Liver (tissue), 9 donors: ENCODE measurements around the gene RPP25L. TPM values are rescaled to one million over a fixed set of nuclear protein-coding genes. Genes with fewer than 3 reads are reported as not detected.
A peak's percentile ranks its signal among the peaks of the same experiment; 100 is the strongest.

Experiments used
- DNase-seq: peaks from one replicate; pipeline ENCODE4 v3.0.0-alpha.2; 2017; ENCODE audit warnings: low spot score
- H3K27ac ChIP-seq, 2 donors: one replicate each; pipeline ENCODE4 v1.7.0; 2013; ENCODE audit warnings: inconsistent platforms in 2 of 2, low read length in 2 of 2, control low read depth in 1 of 2, low read depth in 1 of 2, mild to moderate bottlenecking in 1 of 2
- H3K27me3 ChIP-seq, 4 donors: one replicate each; pipeline versions ENCODE4 v1.6.1 to v1.7.0; 2013; ENCODE audit warnings: low read length in 3 of 4, inconsistent platforms in 1 of 4, mild to moderate bottlenecking in 1 of 4, moderate library complexity in 1 of 4; ENCODE audit not compliant: control insufficient read depth in 4 of 4, insufficient read depth in 4 of 4
- H3K36me3 ChIP-seq, 4 donors: one replicate each; pipeline versions ENCODE4 v1.6.1 to v1.7.0; 2013; ENCODE audit warnings: low read length in 3 of 4, mild to moderate bottlenecking in 3 of 4, low read depth in 1 of 4, moderate library complexity in 1 of 4; ENCODE audit not compliant: control insufficient read depth in 4 of 4, insufficient read depth in 3 of 4
- H3K4me1 ChIP-seq, 4 donors: one replicate each; pipeline versions ENCODE4 v1.6.1 to v1.7.0; 2013; ENCODE audit warnings: low read length in 3 of 4, mild to moderate bottlenecking in 3 of 4, moderate library complexity in 1 of 4; ENCODE audit not compliant: control insufficient read depth in 4 of 4, insufficient read depth in 4 of 4
- H3K4me3 ChIP-seq, 3 donors: one replicate each; pipeline versions ENCODE4 v1.6.1 to v1.7.0; 2013; ENCODE audit warnings: low read length in 3 of 3, control low read depth in 1 of 3, low read depth in 1 of 3, mild to moderate bottlenecking in 1 of 3
- H3K9ac ChIP-seq, 2 donors: one replicate each; pipeline ENCODE4 v1.7.0; 2013; ENCODE audit warnings: low read length in 2 of 2, mild to moderate bottlenecking in 2 of 2, moderate library complexity in 2 of 2, control low read depth in 1 of 2, low read depth in 1 of 2
- H3K9me3 ChIP-seq, 4 donors: one replicate each; pipeline versions ENCODE4 v1.6.1 to v1.7.0; 2013; ENCODE audit warnings: low read length in 3 of 4; ENCODE audit not compliant: control insufficient read depth in 4 of 4
- ATF3 ChIP-seq: IDR thresholded peaks from 2 replicates; pipeline ENCODE4 v1.6.1; 2016; ENCODE audit warnings: antibody characterized with exemption
- FOXA1 ChIP-seq: IDR thresholded peaks from 2 replicates; pipeline ENCODE4 v1.6.1; 2016; ENCODE audit warnings: antibody characterized with exemption
- FOXA2 ChIP-seq: IDR thresholded peaks from 2 replicates; pipeline ENCODE4 v1.6.1; 2016; ENCODE audit warnings: antibody characterized with exemption
- GABPA ChIP-seq, 2 donors: IDR thresholded peaks in 1 of 2; conservative IDR thresholded peaks in 1 of 2; 2 replicates each; pipeline ENCODE4 v1.6.1; 2016; ENCODE audit warnings: antibody characterized with exemption in 2 of 2, mild to moderate bottlenecking in 1 of 2, moderate library complexity in 1 of 2
- HNF4A ChIP-seq, 2 donors: conservative IDR thresholded peaks; 2 replicates each; pipeline ENCODE4 v1.6.1; 2016; ENCODE audit warnings: antibody characterized with exemption in 2 of 2, mild to moderate bottlenecking in 2 of 2
- HNF4G ChIP-seq: IDR thresholded peaks from 2 replicates; pipeline ENCODE4 v1.6.1; 2016; ENCODE audit warnings: antibody characterized with exemption
- JUND ChIP-seq, 2 donors: IDR thresholded peaks; 2 replicates each; pipeline ENCODE4 v1.6.1; 2016; ENCODE audit warnings: antibody characterized with exemption in 2 of 2
- NR2F2 ChIP-seq: IDR thresholded peaks from 2 replicates; pipeline ENCODE4 v1.6.1; 2016; ENCODE audit warnings: antibody characterized with exemption
- RAD21 ChIP-seq, 2 donors: IDR thresholded peaks; 2 replicates each; pipeline ENCODE4 v1.6.1; 2016; ENCODE audit warnings: antibody characterized with exemption in 2 of 2, mild to moderate bottlenecking in 2 of 2
- REST ChIP-seq: IDR thresholded peaks from 2 replicates; pipeline ENCODE4 v1.6.1; 2016; ENCODE audit warnings: antibody characterized with exemption, mild to moderate bottlenecking
- SP1 ChIP-seq: IDR thresholded peaks from 2 replicates; pipeline ENCODE4 v1.6.1; 2018; ENCODE audit warnings: antibody characterized with exemption, mild to moderate bottlenecking
- TAF1 ChIP-seq: conservative IDR thresholded peaks from 2 replicates; pipeline ENCODE4 v1.6.1; 2016; ENCODE audit warnings: antibody characterized with exemption, mild to moderate bottlenecking
- ZBTB33 ChIP-seq: IDR thresholded peaks from 2 replicates; pipeline ENCODE4 v1.6.1; 2016; ENCODE audit warnings: antibody characterized with exemption
- WGBS: extraction: QIAGEN DNeasy Blood & Tissue Kit; methylation state at CpG from one replicate; pipeline ENCODE4 v1.1.7; 2013; 5-methylcytosine and 5-hydroxymethylcytosine counted together
- polyA plus RNA-seq, 2 donors: library from polyadenylated mRNA; stranded (reverse) in 1 of 2; unstranded in 1 of 2; fragments of 200-250 nt in 1 of 2; fragments of >200 nt in 1 of 2; fragmentation: Nextera tagmentation in 1 of 2; extraction: Ambion mirVana in 1 of 2; gene quantifications; one replicate each; pipeline versions ENCODE4 v1.2.1 to v1.2.3, GENCODE V29; 2013 to 2015
- total RNA-seq, 2 donors: library from RNA; depleted of rRNA; stranded (reverse); fragments of >200 nt; gene quantifications; one replicate each; pipeline ENCODE4 v1.2.3, GENCODE V29; 2014
- TF ChIP-seq, protein P1 (sequence below): IDR thresholded peaks from 2 replicates; pipeline ENCODE4 v1.6.1; 2016; ENCODE audit warnings: antibody characterized with exemption
- donor health status: healthy.
- donor health status: healthy.
- donor health status: healthy.
- donor health status: healthy.
- donor health status: healthy.

RPP25L gene
- total and polyA plus RNA-seq, 4 donors, result 18.6 to 33.4 (median 24.2) TPM

GRCh38 chr9:34630402-34631154, 18.7 kb upstream of the RPP25L start (continued):
- TF ChIP-seq ZBTB33 (no peak), RAD21 (IDR thresholded peaks at IDR 0.05) (no peak), SP1 (peak; percentile 78), HNF4G (peak; percentile 11)
- TF ChIP-seq, protein P1, sequence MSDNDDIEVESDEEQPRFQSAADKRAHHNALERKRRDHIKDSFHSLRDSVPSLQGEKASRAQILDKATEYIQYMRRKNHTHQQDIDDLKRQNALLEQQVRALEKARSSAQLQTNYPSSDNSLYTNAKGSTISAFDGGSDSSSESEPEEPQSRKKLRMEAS, result no peak

- TF ChIP-seq HNF4A (conservative IDR thresholded peaks at IDR 0.05) (no peak), FOXA2 (no peak), NR2F2 (no peak), ATF3 (no peak), TAF1 (no peak), REST (no peak), FOXA1 (no peak), ZBTB33 (no peak), JUND (IDR thresholded peaks at IDR 0.05) (no peak), GABPA (IDR thresholded peaks at IDR 0.05 in 1 of 2, conservative IDR thresholded peaks at IDR 0.05 in 1 of 2) (no peak), RAD21 (IDR thresholded peaks at IDR 0.05) (no peak)
- no peak for DNase-seq
- Histone ChIP-seq H3K27ac (no peak overlapping the region), H3K4me3 (peak overlapping the region in 1 of 3 donors; percentile 58), H3K27me3 (no peaks in the 10 kb centered on the region), H3K4me1 (peaks cover 6 to 67% (median 57%) of the 10 kb centered on the region in 4 donors), H3K36me3 (no peaks in the 10 kb centered on the region), H3K9ac (no peak overlapping the region), H3K9me3 (no peaks in the 10 kb centered on the region)
- 43% methylated on average over 5 of the region's 5 CpGs for WGBS
Measured at GRCh38 chr9:34629491-34629808, 17.6 kb upstream of the RPP25L start.
